IMR-90 (cell line): ENCODE results near the gene CACNA2D1. TPM values are rescaled to one million over a fixed set of nuclear protein-coding genes. Genes with fewer than 3 reads are reported as not detected.

Experiments
- ATAC-seq: fragments of 200-7000 bp; cut with Tn5 transposase; 2 replicates; pipeline ENCODE4 v1.9.1; 2020; ENCODE audit warnings: low read depth, mild to moderate bottlenecking, moderate library complexity
- BruUV-seq: library from RNA; stranded (reverse); fragments of 400-500 nt; replicated peaks from 2 replicates; lab custom pipeline; 2021; lab: Mats Ljungman, UMichigan
- CTCF ChIA-PET: fragments of 300-600 bp; formaldehyde crosslinking; extraction: SDS; loops from one replicate; lab custom pipeline; 2021; ENCODE audit warnings: antibody characterized with exemption; lab: Yijun Ruan, JAX
- POLR2A ChIA-PET: fragments of 300-600 bp; sonication (Branson Sonifier 250); formaldehyde crosslinking; loops from one replicate; lab custom pipeline; 2022; ENCODE audit warnings: antibody characterized with exemption; ENCODE audit not compliant: unreplicated experiment; lab: Charles Lee
- DNase-seq: peaks from one replicate; pipeline ENCODE4 v3.0.0; 2013
- H2AFZ ChIP-seq: replicated peaks from 2 replicates; pipeline ENCODE3; 2013; ENCODE audit warnings: low read length, mild to moderate bottlenecking; ENCODE audit not compliant: poor library complexity
- H2AK5ac ChIP-seq: 2 replicates; pipeline ENCODE4 v1.6.1; 2013; ENCODE audit warnings: low read depth, low read length, inconsistent platforms
- H2AK9ac ChIP-seq: replicated peaks from 2 replicates; pipeline ENCODE3; 2013; ENCODE audit warnings: mild to moderate bottlenecking, low read depth, low read length, moderate library complexity; ENCODE audit not compliant: poor library complexity
- H2BK120ac ChIP-seq: 2 replicates; pipeline ENCODE4 v1.6.1; 2013; ENCODE audit warnings: low read depth, low read length, inconsistent platforms
- H2BK15ac ChIP-seq: 3 replicates; pipeline ENCODE4 v1.6.1; 2013; ENCODE audit warnings: low read depth, low read length, inconsistent platforms
- H2BK20ac ChIP-seq: 2 replicates; pipeline ENCODE4 v1.6.1; 2013; ENCODE audit warnings: low read depth, mild to moderate bottlenecking, inconsistent platforms, low read length, moderate library complexity
- H2BK5ac ChIP-seq: 2 replicates; pipeline ENCODE4 v1.6.1; 2013; ENCODE audit warnings: mild to moderate bottlenecking, low read depth, low read length, inconsistent platforms; ENCODE audit not compliant: poor library complexity, severe bottlenecking
- H3K14ac ChIP-seq: replicated peaks from 2 replicates; pipeline ENCODE4 v1.6.1; 2013; ENCODE audit warnings: low read depth, low read length, inconsistent platforms
- H3K18ac ChIP-seq: 2 replicates; pipeline ENCODE4 v1.6.1; 2013; ENCODE audit warnings: low read depth, low read length, control low read depth
- H3K23ac ChIP-seq: 2 replicates; pipeline ENCODE4 v1.6.1; 2013; ENCODE audit warnings: low read depth, low read length, inconsistent platforms
- H3K27ac ChIP-seq: 2 replicates; pipeline ENCODE4 v1.5.1; 2013; ENCODE audit warnings: mild to moderate bottlenecking, control low read depth, low read length; ENCODE audit not compliant: insufficient read depth
- H3K27me3 ChIP-seq: 2 replicates; pipeline ENCODE4 v1.6.1; 2013; ENCODE audit warnings: low read length; ENCODE audit not compliant: control insufficient read depth, insufficient read depth
- H3K36me3 ChIP-seq: 2 replicates; pipeline ENCODE4 v1.6.1; 2013; ENCODE audit warnings: low read length, mixed read lengths; ENCODE audit not compliant: control insufficient read depth, insufficient read depth
- H3K4ac ChIP-seq: 2 replicates; pipeline ENCODE4 v1.6.1; 2013; ENCODE audit warnings: low read depth, low read length, inconsistent platforms
- H3K4me1 ChIP-seq: 2 replicates; pipeline ENCODE4 v1.6.1; 2013; ENCODE audit warnings: low read length, mixed read lengths; ENCODE audit not compliant: control insufficient read depth, insufficient read depth
- H3K4me2 ChIP-seq: 2 replicates; pipeline ENCODE4 v1.6.1; 2013; ENCODE audit warnings: low read depth, mild to moderate bottlenecking, control low read depth, low read length, moderate library complexity
- H3K4me3 ChIP-seq: 2 replicates; pipeline ENCODE4 v1.5.1; 2013; ENCODE audit warnings: low read depth, mild to moderate bottlenecking, control low read depth, low read length, moderate library complexity; ENCODE audit not compliant: insufficient read depth
- H3K56ac ChIP-seq: 2 replicates; pipeline ENCODE4 v1.6.1; 2013; ENCODE audit warnings: low read length, inconsistent platforms; ENCODE audit not compliant: insufficient read depth; ENCODE audit errors: extremely low read depth
- H3K79me1 ChIP-seq, 2 experiments: 2 replicates each; pipeline ENCODE4 v1.6.1; 2013; ENCODE audit warnings: low read length in 2 of 2, inconsistent platforms in 1 of 2, low read depth in 1 of 2
- H3K9ac ChIP-seq: 2 replicates; pipeline ENCODE4 v1.6.1; 2013; ENCODE audit warnings: low read depth, low read length, control low read depth
- H3K9me1 ChIP-seq: 2 replicates; pipeline ENCODE4 v1.6.1; 2013; ENCODE audit warnings: low read length, inconsistent platforms; ENCODE audit not compliant: insufficient read depth
- H3K9me3 ChIP-seq: 2 replicates; pipeline ENCODE4 v1.6.1; 2013; ENCODE audit warnings: low read length; ENCODE audit not compliant: control insufficient read depth, insufficient read depth
- H4K20me1 ChIP-seq: 2 replicates; pipeline ENCODE4 v1.6.1; 2013; ENCODE audit warnings: low read length, inconsistent platforms; ENCODE audit not compliant: insufficient read depth
- H4K5ac ChIP-seq: 2 replicates; pipeline ENCODE4 v1.6.1; 2013; ENCODE audit warnings: mild to moderate bottlenecking, low read depth, low read length, control low read depth
- H4K8ac ChIP-seq, 2 experiments: 2 replicates each; pipeline ENCODE4 v1.6.1; 2013; ENCODE audit warnings: low read depth in 2 of 2, low read length in 2 of 2, control low read depth in 1 of 2, inconsistent platforms in 1 of 2
- H4K91ac ChIP-seq: 2 replicates; pipeline ENCODE4 v1.6.1; 2013; ENCODE audit warnings: low read depth, low read length, inconsistent platforms; ENCODE audit not compliant: insufficient read depth
- BHLHE40 ChIP-seq: fragments of 150-350 bp; IDR thresholded peaks from 2 replicates; pipeline ENCODE4 v1.6.1; 2016; ENCODE audit warnings: mild to moderate bottlenecking, low read depth, low read length
- POLR2A ChIP-seq: IDR thresholded peaks from 2 replicates; pipeline ENCODE4 v1.6.1; 2012; ENCODE audit warnings: mild to moderate bottlenecking, low read depth, low read length
- RAD21 ChIP-seq: IDR thresholded peaks from 2 replicates; pipeline ENCODE4 v1.6.1; 2012; ENCODE audit warnings: low read length, improper control_type of control experiment
- WGBS, 2 experiments: methylation state at CpG; one replicate each; pipeline versions ENCODE4 v1.1.5 to v1.1.7; 2013; ENCODE audit warnings: missing lambda C conversion rate in 2 of 2; ENCODE audit not compliant: insufficient read length in 1 of 2; ENCODE audit errors: extremely low coverage in 2 of 2; 5-methylcytosine and 5-hydroxymethylcytosine counted together
- dilution Hi-C: fragments of 300-500 bp; cut with HindIII; formaldehyde crosslinking; loops from one replicate; pipeline ENCODE4 v1.14.3; 2018; ENCODE audit warnings: low sequenced_read_pairs; ENCODE audit not compliant: unreplicated experiment
- in situ Hi-C: fragments of 300-500 bp; cut with MboI; formaldehyde crosslinking; loops from 3 replicates; pipeline ENCODE4 v1.14.3; 2019; ENCODE audit warnings: low sequenced_read_pairs, inconsistent platforms, mixed read lengths
- intact Hi-C: fragments of 100-400 bp; cut with micrococcal nuclease; formaldehyde crosslinking; loops from 2 replicates; pipeline ENCODE4 v1.10.0; 2022
- polyA plus RNA-seq, 3 experiments: library from polyadenylated mRNA; depleted of rRNA; stranded (reverse); fragments of >200 nt; gene quantifications; 2 replicates each; pipeline ENCODE4 v1.2.3, GENCODE V29; 2012; ENCODE audit warnings: low replicate concordance in 1 of 3
- total RNA-seq: library from RNA; depleted of rRNA; stranded (reverse); fragments of >200 nt; gene quantifications from 2 replicates; pipeline ENCODE4 v1.2.3, GENCODE V29; 2012

CACNA2D1 gene
- total and polyA plus RNA-seq, 2 of the 4 experiments (the other 2 are of a cell fraction): 5.8 to 21.9 TPM

GRCh38 chr7:82289889-82290288, 153.7 kb downstream of the CACNA2D1 start:
- H3K56ac ChIP-seq: no peak overlapping the region
- H3K4me3 ChIP-seq: no peak overlapping the region
- H3K4me2 ChIP-seq: no peak overlapping the region
- H3K14ac ChIP-seq: no peak overlapping the region
- no peak overlapping the region for H2AK5ac ChIP-seq
- no peak overlapping the region for H4K5ac ChIP-seq
- H3K9me3 ChIP-seq: peaks cover 2% of the 10 kb centered on the region; the same call in 1 of the 2 replicates
- 0 out of 2 replicates have a peak, but pooled peaks cover 3% of the 10 kb centered on the region for H3K9me1 ChIP-seq
- no peaks in the 10 kb centered on the region for H3K36me3 ChIP-seq
- H3K4ac ChIP-seq: no peak overlapping the region
- intact Hi-C loops: no loop called here
- H4K91ac ChIP-seq: no peak overlapping the region
- in situ Hi-C loops: no loop called here
- peaks cover 0 to 4% of the 10 kb centered on the region in 2 experiments; a peak in 2 of 4 replicates for H3K79me1 ChIP-seq
- no peak overlapping the region for H3K27ac ChIP-seq
- dilution Hi-C loops: no loop called here
- no peak overlapping the region for H3K9ac ChIP-seq
- no peak for TF ChIP-seq POLR2A
- TF ChIP-seq BHLHE40: no peak
- TF ChIP-seq RAD21: no peak
- WGBS, 2 experiments: no CpG with 5 or more reads among the region's 2 CpGs
- ATAC-seq: no peak
- H3K27me3 ChIP-seq: no peaks in the 10 kb centered on the region
- DNase-seq: no peak
- H2AK9ac ChIP-seq: no peak overlapping the region
- H4K8ac ChIP-seq: no peak overlapping the region
- H2AFZ ChIP-seq: no peak overlapping the region
- ChIA-PET CTCF (no interaction called here), POLR2A (no interaction called here)
- no peak overlapping the region for H2BK5ac ChIP-seq
- H2BK15ac ChIP-seq: no peak overlapping the region
- H3K4me1 ChIP-seq: peaks cover 3% of the 10 kb centered on the region
- H2BK20ac ChIP-seq: no peak overlapping the region
- H3K18ac ChIP-seq: no peak overlapping the region
- no peak overlapping the region for H3K23ac ChIP-seq
- BruUV-seq: no TSS peak
- no peaks in the 10 kb centered on the region for H4K20me1 ChIP-seq
- no peak overlapping the region for H2BK120ac ChIP-seq
